ENCODE measurements around the gene KIF5A. TPM values are rescaled to one million over a fixed set of nuclear protein-coding genes. Genes with fewer than 3 reads are reported as not detected.
A peak's percentile ranks its signal among the peaks of the same experiment; 100 is the strongest.

The KIF5A gene
- total RNA-seq, 2 donors from 2014 or later: 0.29 to 2.0 TPM

DNA sequence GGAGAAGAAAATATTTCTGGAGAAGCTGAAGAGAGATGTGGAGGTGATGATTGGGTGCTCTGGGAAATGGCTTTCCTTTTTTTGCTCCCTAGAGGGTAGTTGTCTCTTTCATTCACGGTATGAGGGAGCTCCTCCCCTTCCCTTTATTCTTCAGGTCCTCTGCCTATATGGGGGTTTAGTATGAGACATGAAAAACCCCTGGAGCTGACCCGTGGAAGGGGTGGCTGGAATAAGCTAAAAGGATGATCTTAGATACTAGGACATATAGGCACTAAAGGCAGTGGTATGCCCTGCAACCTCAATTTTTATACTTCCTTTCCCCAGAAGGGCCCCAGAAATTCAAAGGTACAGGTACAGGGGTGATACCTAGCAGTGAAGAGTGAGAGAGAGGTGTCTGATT, 50.6 kb downstream of the KIF5A start:
- H3K27me3 Mint-ChIP-seq: no peaks in the 10 kb centered on the region
- no peak for ATAC-seq
- H3K36me3 Mint-ChIP-seq: peaks cover 29% of the 10 kb centered on the region
- peak overlapping the region in 1 of 2 donors; percentile 34 for H3K27ac Mint-ChIP-seq
- H3K4me3 Mint-ChIP-seq: no peak overlapping the region
- no peak for DNase-seq (ENCODE audit: low spot score)
- peaks cover 18 to 34% of the 10 kb centered on the region in 2 donors for H3K4me1 Mint-ChIP-seq (ENCODE audit: low read depth in 2 of 2)
- no peaks in the 10 kb centered on the region for H3K9me3 Mint-ChIP-seq

DNA sequence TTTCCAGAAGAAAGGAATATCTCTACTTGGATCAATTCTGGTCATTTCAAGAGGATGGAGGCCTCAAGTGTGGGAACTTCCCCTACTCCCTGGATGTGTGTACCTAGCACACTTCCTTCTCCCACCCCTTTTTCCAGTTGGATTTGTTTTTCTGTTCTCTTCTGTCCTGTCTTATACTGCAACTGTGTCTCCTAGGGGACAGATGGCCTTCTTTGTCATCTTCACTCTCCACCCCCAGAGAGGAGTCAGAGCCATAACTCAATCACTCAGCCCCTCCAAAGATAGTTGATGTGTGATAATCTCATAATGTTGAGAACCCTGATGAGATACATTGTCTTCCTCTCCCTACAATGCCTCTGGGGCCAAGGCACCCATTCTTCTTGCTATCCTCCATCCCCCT, 52.7 kb downstream of the KIF5A start:
- H3K27me3 Mint-ChIP-seq: no peaks in the 10 kb centered on the region
- no peak for ATAC-seq
- peaks cover 23 to 38% of the 10 kb centered on the region in 2 donors for H3K4me1 Mint-ChIP-seq (ENCODE audit: low read depth in 2 of 2)
- H3K36me3 Mint-ChIP-seq: peaks cover 17% of the 10 kb centered on the region
- peak overlapping the region; percentile 72 to 88 for H3K27ac Mint-ChIP-seq
- no peak for DNase-seq (ENCODE audit: low spot score)
- H3K9me3 Mint-ChIP-seq: no peaks in the 10 kb centered on the region
- no peak overlapping the region for H3K4me3 Mint-ChIP-seq

DNA sequence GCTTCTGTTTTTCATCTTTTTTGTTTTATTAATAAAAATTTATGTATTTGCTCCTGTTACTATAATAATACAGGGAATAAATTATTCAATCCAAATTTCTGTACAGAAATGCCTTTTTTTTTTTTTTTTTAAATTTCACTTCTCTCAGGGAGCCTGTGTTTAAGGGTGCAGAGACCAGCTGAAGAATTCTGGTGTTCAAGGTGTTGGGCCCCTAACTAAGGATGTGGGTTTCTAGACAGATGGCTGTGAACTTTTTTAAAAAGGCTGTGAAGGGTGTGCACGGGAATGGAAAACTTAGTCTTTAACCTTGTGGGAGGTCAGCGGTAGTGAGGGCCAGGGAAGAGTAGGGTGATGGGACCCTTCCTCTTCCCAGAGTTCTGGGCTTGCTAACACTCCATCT, 53.5 kb downstream of the KIF5A start:
- Mint-ChIP-seq H3K4me3 (peak overlapping the region; percentile 75), H3K4me1 (ENCODE audit: low read depth in 2 of 2) (peaks cover 23 to 35% of the 10 kb centered on the region in 2 donors), H3K9me3 (no peaks in the 10 kb centered on the region), H3K27me3 (no peaks in the 10 kb centered on the region), H3K27ac (peak overlapping the region; percentile 72 to 88), H3K36me3 (peaks cover 13% of the 10 kb centered on the region)
- no peak for DNase-seq (ENCODE audit: low spot score)
- no peak for ATAC-seq

DNA sequence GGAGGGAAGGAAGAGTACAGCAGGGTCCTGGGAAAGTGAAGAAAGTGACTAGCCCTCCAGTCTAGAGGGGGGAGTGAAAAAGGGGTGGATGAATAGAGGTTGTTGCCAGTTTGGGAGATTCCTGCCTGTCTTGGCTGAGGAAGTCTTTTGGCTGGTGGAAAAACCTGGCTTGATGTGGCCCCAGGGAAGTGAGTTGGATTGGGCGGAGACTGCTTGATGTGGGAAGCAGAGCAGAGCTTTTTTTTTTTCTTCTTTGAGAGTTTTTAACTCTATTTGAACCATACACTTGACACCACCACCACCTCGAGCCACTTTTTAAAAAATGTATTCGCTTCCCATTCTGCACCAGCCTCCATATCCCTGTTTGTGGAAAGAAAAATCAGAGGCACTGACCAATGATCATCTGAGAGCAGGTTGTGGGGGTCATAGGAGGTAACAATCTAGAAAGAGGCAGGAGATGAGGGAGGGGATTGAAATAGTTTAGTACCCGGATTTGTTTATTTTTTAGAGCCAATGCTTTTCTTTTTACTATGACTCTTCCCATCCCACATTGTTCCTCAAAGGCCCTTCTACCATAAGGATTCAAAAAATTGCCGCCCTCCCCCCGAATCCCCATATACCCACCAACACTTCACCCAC, 54.1 kb downstream of the KIF5A start:
- Mint-ChIP-seq H3K4me3 (peak overlapping the region; percentile 75), H3K9me3 (no peaks in the 10 kb centered on the region), H3K4me1 (ENCODE audit: low read depth in 2 of 2) (peaks cover 23 to 35% of the 10 kb centered on the region in 2 donors), H3K27ac (peak overlapping the region; percentile 72 to 88), H3K36me3 (peaks cover 13% of the 10 kb centered on the region), H3K27me3 (no peaks in the 10 kb centered on the region)
- ATAC-seq (no peak), DNase-seq (ENCODE audit: low spot score) (no peak)

DNA sequence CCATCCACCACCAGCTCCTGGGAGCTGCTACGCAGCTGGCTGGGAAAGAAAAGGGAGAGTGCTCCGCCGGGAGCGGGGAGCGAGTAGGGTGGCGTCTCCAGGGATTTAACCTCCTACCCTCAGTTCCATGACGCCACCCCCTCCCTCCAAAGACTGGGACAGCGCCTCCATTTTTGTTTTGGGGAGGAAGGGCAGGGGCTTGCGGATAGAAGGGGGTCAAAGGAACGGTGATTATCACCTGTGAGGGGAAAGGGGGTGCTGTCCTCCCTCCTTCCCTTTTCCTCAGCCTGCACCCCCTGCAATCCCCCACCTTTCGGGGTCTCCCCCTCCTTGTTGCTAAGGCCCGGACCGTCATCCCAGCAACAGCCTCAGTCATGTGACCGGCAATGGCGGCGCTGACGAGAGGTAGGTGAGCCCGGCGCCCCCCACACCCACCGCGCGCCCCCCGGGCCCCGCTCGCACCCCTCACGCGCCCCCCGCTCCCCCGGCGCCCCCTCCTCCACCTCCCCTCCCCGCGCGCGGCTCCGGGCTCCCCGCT, 54.7 kb downstream of the KIF5A start, which contains the start of gene DTX3:
TSS of gene DTX3 (plus strand) at position 371 of the 538 bp plus-strand sequence. CDS start 1,694 bp downstream, outside the sequence.
- Mint-ChIP-seq H3K27me3 (no peaks in the 10 kb centered on the region), H3K4me1 (ENCODE audit: low read depth in 2 of 2) (peaks cover 23 to 35% of the 10 kb centered on the region in 2 donors), H3K27ac (peak within 1 kb of the TSS; percentile 72 to 88), H3K9me3 (no peaks in the 10 kb centered on the region), H3K36me3 (peaks cover 13% of the 10 kb centered on the region), H3K4me3 (peak within 1 kb of the TSS; percentile 75)
- no peak for DNase-seq (ENCODE audit: low spot score)
- peak; percentile 62 to 71 for ATAC-seq

DNA sequence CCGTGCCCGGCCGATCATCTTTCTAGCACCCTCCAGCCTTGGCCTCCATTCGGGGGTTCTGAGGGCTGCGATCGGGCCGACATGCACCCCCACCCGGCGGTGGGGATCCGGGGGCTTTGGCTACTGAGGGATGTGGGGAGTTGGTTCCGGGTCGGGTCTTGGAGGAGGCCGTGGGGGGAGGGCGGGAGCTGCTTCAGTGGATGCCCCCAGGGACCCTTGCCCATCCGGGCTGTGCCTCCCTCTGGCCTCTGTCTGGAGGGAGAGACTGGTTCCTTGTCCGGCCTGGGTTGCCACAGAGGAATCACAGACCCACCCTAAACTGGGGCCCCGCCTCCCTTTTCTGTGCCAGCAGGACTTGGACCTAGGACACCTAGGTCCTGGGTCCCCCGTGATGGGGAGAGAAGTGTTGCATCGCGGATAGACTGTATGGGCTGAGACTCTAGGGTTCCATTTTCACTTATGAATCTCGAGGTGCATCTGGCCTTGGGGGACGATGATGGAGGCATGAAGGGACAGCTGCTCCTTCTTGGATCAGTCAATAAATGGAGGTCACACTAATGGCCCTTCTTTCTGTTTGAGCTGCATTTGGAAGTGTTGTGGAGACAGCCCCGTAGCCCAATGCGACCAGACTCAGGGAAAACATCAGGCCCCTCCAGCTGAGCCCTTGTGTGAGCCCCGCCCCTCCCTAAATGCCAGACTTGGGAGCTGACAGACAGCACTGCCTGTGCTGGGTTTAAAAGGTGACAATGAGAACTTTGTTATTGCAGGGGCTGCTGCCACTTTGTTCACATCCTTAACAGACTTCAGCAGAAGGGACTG, 55.4 kb downstream of the KIF5A start:
- Mint-ChIP-seq H3K4me3 (peak overlapping the region; percentile 75), H3K27me3 (no peaks in the 10 kb centered on the region), H3K4me1 (ENCODE audit: low read depth in 2 of 2) (peaks cover 23 to 35% of the 10 kb centered on the region in 2 donors), H3K36me3 (peaks cover 9% of the 10 kb centered on the region), H3K27ac (peak overlapping the region; percentile 72 to 88), H3K9me3 (no peaks in the 10 kb centered on the region)
- ATAC-seq (peak; percentile 26 to 31), DNase-seq (ENCODE audit: low spot score) (no peak)

DNA sequence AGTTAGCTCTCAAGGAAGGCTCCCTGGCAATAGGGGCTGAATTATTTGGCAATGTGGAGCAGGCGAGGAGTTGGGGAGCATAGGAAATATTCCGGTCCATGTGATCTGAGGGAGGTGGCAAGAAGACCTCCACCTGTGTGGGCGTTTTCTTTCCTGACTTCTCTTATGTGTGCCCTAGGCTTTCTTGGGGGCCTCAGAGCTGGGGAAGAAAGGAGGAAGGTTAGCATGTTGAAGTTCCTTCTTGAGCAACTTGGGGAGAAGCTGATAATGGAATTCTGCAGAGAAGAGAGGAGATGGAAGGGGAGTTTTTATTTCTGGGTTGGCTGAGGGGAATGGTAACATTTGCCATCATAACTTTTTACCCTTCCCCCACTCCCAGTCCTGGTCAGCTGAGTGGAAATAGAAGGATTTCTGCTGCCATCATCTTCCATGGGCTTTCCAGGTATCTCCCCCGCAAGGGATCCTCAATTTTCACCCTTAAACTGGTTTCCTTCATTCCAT, 56.0 kb downstream of the KIF5A start:
- H3K36me3 Mint-ChIP-seq: peaks cover 6% of the 10 kb centered on the region
- no peak for DNase-seq (ENCODE audit: low spot score)
- H3K9me3 Mint-ChIP-seq: no peaks in the 10 kb centered on the region
- peaks cover 23 to 38% of the 10 kb centered on the region in 2 donors for H3K4me1 Mint-ChIP-seq (ENCODE audit: low read depth in 2 of 2)
- H3K27ac Mint-ChIP-seq: peak overlapping the region; percentile 72 to 88
- no peaks in the 10 kb centered on the region for H3K27me3 Mint-ChIP-seq
- no peak for ATAC-seq
- H3K4me3 Mint-ChIP-seq: peak overlapping the region; percentile 75

DNA sequence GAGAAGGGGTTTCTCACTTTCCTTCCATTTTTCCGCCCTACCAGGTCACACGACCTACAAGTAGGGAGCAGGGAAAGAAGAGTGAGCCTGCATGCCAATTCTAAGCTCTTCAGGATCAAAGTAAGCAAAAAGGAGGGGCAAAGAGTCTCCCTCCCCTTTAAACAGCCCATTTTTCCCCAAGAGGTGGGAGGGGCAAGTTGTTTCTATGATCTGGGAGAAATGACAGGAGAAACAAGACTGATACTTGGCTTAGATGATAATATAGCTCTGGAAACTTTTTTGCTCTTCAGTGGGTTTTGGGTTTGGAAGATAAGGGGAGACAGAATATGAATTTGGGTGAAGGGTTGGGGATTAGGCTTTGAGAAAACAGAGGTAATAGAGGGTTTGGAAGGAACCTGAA, 56.6 kb downstream of the KIF5A start:
- ATAC-seq (no peak), DNase-seq (ENCODE audit: low spot score) (no peak)
- peaks cover 6% of the 10 kb centered on the region for H3K36me3 Mint-ChIP-seq
- peak overlapping the region; percentile 75 for H3K4me3 Mint-ChIP-seq
- no peaks in the 10 kb centered on the region for H3K27me3 Mint-ChIP-seq
- no peaks in the 10 kb centered on the region for H3K9me3 Mint-ChIP-seq
- peaks cover 23 to 38% of the 10 kb centered on the region in 2 donors for H3K4me1 Mint-ChIP-seq (ENCODE audit: low read depth in 2 of 2)
- no peak overlapping the region for H3K27ac Mint-ChIP-seq

DNA sequence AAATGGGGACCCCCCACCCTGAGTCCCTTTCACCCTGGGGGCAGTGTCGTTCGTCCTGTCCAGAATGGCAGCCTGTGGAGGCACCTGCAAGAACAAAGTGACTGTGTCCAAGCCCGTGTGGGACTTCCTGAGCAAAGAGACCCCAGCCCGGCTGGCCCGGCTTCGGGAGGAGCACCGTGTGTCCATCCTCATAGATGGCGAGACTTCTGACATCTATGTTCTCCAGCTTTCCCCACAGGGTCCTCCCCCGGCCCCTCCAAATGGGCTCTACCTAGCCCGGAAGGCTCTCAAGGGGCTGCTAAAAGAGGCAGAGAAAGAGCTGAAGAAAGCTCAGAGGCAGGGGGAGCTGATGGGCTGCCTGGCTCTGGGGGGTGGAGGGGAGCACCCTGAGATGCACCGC, 57.0 kb downstream of the KIF5A start:
- Mint-ChIP-seq H3K4me1 (ENCODE audit: low read depth in 2 of 2) (peaks cover 23 to 34% of the 10 kb centered on the region in 2 donors), H3K9me3 (no peaks in the 10 kb centered on the region), H3K4me3 (peak overlapping the region; percentile 75)

DNA sequence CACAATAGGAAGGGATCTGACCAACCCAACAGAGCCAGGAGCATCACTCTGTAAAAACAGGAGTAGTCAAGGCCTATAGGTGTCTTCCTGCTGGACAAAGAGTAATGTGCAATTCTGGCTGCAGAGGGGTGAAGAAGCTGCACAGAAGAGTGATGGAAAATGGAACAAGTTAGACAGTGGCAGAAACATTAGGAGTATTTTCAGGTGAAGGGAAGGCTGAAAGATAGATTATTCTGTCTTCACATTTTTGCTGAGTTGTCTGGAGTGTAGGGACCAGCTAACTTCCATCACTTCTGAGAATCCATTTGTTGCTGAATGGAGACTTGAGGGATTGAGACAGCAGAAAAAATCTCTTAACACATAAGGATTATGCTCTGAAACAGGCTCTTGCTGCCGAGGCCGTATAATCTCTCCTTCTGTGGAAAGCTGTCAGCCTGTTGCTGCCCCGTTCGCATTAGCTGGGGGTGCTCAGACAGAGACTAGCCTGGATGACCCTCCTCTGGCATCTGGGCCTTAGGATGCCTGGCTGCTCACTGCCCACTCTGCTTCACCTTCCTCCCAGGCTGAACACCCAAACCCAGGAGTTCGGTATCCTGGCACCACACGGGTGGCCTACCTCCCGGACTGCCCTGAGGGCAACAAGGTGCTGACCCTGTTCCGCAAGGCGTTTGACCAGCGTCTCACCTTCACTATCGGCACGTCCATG, 58.3 kb downstream of the KIF5A start:
- Mint-ChIP-seq H3K4me1 (ENCODE audit: low read depth in 2 of 2) (peaks cover 15 to 26% of the 10 kb centered on the region in 2 donors), H3K36me3 (no peaks in the 10 kb centered on the region), H3K27me3 (no peaks in the 10 kb centered on the region), H3K27ac (no peak overlapping the region), H3K9me3 (no peaks in the 10 kb centered on the region), H3K4me3 (no peak overlapping the region)
- DNase-seq (ENCODE audit: low spot score): no peak
- no peak for ATAC-seq

More for the DNA sequence above, 57.0 kb downstream of the KIF5A start:
- Mint-ChIP-seq H3K27me3 (no peaks in the 10 kb centered on the region), H3K36me3 (peaks cover 6% of the 10 kb centered on the region), H3K27ac (no peak overlapping the region)
- ATAC-seq (no peak), DNase-seq (ENCODE audit: low spot score) (no peak)

DNA sequence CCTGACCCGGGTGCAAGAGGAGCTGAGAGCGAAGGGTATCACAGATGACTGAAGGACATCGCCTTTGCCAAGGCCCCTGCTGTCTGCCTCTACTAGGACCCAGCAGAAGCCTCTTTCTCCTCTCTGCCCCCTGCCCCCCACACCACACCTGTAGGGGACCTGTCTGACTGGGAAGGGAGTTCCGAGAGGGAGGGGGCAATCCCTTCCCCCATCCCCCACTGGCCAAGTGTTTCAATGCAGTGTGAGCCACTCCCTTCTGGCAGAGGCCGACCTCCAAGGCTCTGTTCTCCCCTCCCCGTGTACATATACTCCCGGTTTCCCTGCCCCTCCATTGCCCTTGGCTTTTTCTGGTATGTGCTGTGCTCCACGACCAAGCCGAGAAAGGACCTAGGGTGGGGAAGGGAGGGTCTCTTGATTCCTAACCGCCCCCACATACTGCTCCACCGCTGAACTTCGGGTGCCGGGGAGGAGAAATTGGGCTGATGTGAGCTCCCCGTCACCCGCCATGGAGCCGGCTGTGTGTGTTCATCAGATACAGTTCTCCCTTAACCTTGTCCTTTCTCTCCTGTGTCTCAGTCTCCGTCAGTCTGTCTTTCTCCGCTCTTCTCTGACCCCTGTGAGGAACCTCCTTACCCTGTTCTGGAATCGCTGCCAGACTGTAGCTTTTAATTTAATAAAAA, 59.4 kb downstream of the KIF5A start:
- no peak for ATAC-seq

DNA sequence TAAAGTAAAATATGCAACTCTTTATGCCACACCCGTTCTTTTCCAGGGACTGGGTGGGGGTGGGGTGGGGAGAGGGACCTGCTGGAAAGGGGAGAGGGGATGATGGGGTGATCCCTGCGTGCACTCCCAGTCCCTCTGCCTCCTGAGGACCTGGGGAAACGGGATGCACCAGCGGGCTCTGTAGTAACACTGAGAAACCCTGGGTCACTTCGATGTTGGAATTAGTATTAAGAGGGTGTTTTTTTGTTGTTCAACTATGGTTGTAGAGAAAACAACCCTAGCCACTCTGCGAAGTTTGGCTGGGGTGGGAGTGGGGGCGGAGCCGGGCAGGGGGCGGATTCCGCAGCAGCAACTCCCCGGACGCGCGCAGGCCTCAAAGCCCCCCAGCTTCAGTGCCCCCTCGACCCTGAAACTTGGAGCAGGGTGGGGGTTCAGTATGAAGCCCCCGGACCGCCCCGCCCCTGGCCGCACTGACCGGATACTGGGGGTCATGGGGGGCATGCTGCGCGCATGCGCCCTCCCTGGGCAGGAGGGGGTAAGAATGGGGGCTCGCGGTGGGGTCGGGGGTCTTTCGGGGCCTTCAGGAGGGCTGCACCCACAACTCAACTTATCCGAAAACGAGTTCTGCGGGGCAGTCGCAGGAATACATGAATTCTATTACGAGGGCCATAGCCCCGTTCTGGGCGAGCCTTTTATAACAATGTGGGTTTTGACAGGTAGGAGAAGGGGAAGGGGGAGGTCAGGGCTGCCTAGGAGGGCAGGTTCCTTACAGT, 60.1 kb downstream of the KIF5A start:
- Mint-ChIP-seq H3K27me3 (no peaks in the 10 kb centered on the region), H3K4me1 (ENCODE audit: low read depth in 2 of 2) (peaks cover 8 to 12% of the 10 kb centered on the region in 2 donors), H3K27ac (peak overlapping the region in 1 of 2 donors; percentile 54)

More for the DNA sequence above, 59.4 kb downstream of the KIF5A start:
- Mint-ChIP-seq H3K27me3 (no peaks in the 10 kb centered on the region), H3K27ac (no peak overlapping the region), H3K9me3 (no peaks in the 10 kb centered on the region), H3K4me1 (ENCODE audit: low read depth in 2 of 2) (peaks cover 8 to 16% of the 10 kb centered on the region in 2 donors), H3K4me3 (no peak overlapping the region), H3K36me3 (no peaks in the 10 kb centered on the region)
- DNase-seq (ENCODE audit: low spot score): no peak

More for the DNA sequence above, 60.1 kb downstream of the KIF5A start:
- DNase-seq (ENCODE audit: low spot score) (no peak), ATAC-seq (no peak)
- H3K36me3 Mint-ChIP-seq: no peaks in the 10 kb centered on the region
- no peaks in the 10 kb centered on the region for H3K9me3 Mint-ChIP-seq
- H3K4me3 Mint-ChIP-seq: peak overlapping the region; percentile 54
